Esophagus muscularis mucosa (tissue), 4 donors: Measurements from ENCODE around the gene LRATD1. TPM values are rescaled to one million over a fixed set of nuclear protein-coding genes. Genes with fewer than 3 reads are reported as not detected.

Source experiments
- DNase-seq: peaks from one replicate; pipeline ENCODE4 v3.0.0-alpha.2; 2017; ENCODE audit errors: extremely low spot score
- H3K27ac ChIP-seq, 4 donors: fragments of 200-600 bp; sonication (generic); replicated peaks in 1 of 4; 1 replicate in 3 of 4; 2 replicates in 1 of 4; pipeline ENCODE4 v1.5.1; 2016 to 2019; ENCODE audit warnings: mild to moderate bottlenecking in 1 of 4
- H3K27me3 ChIP-seq, 4 donors: fragments of 200-600 bp; sonication (generic); one replicate each; pipeline versions ENCODE4 v1.5.1 to v1.6.0; 2016 to 2019
- H3K36me3 ChIP-seq, 4 donors: fragments of 200-600 bp; sonication (generic); one replicate each; pipeline ENCODE4 v1.5.1; 2016 to 2019
- H3K4me1 ChIP-seq, 4 donors: fragments of 200-600 bp; sonication (generic); one replicate each; pipeline ENCODE4 v1.5.1; 2016 to 2019
- H3K4me3 ChIP-seq, 4 donors: fragments of 200-600 bp; sonication (generic); 1 replicate in 2 of 4; 2 replicates in 2 of 4; pipeline ENCODE4 v1.5.1; 2016 to 2019; ENCODE audit warnings: mild to moderate bottlenecking in 4 of 4, moderate library complexity in 1 of 4
- H3K9me3 ChIP-seq, 4 donors: fragments of 200-600 bp; sonication (generic); 1 replicate in 3 of 4; 2 replicates in 1 of 4; pipeline ENCODE4 v1.5.1; 2016 to 2019
- EP300 ChIP-seq: sonication (generic); formaldehyde crosslinking; IDR thresholded peaks from one replicate; pipeline ENCODE4 v1.6.1; 2017; ENCODE audit warnings: antibody characterized with exemption
- POLR2A ChIP-seq: fragments of 450-650 bp; IDR thresholded peaks from one replicate; pipeline ENCODE4 v1.6.1; 2017; ENCODE audit warnings: antibody characterized with exemption, moderate library complexity, mild to moderate bottlenecking, low read depth
- POLR2AphosphoS5 ChIP-seq, 2 donors: sonication (generic); formaldehyde crosslinking; IDR thresholded peaks; one replicate each; pipeline ENCODE4 v1.6.1; 2017; ENCODE audit warnings: antibody characterized with exemption in 2 of 2
- WGBS: methylation state at CpG from one replicate; pipeline ENCODE4 v1.1.5; 2018; 5-methylcytosine and 5-hydroxymethylcytosine counted together
- intact Hi-C: fragments of 100-400 bp; cut with DNase I; formaldehyde crosslinking; loops from one replicate; pipeline ENCODE4 v1.15.1; 2023
- total RNA-seq, 4 donors: library from RNA; depleted of rRNA; stranded (reverse); fragments of >200 nt; gene quantifications; one replicate each; pipeline versions ENCODE4 v1.1.0 to v1.2.1, GENCODE V29; 2016
- TF ChIP-seq, protein P1 (sequence below), 3 experiments: fragments of 200-600 bp in 2 of 3; fragments of 450-650 bp in 1 of 3; sonication (generic) in 2 of 3; IDR thresholded peaks; one replicate each; pipeline ENCODE4 v1.5.1; 2017 to 2019; ENCODE audit warnings: antibody characterized with exemption in 3 of 3, mild to moderate bottlenecking in 2 of 3, moderate library complexity in 1 of 3

LRATD1 gene, protein sequence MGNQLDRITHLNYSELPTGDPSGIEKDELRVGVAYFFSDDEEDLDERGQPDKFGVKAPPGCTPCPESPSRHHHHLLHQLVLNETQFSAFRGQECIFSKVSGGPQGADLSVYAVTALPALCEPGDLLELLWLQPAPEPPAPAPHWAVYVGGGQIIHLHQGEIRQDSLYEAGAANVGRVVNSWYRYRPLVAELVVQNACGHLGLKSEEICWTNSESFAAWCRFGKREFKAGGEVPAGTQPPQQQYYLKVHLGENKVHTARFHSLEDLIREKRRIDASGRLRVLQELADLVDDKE
- 10 to 100 TPM in 3 of 4 donors, 1 to 10 TPM in 1; 5.6 to 12.5 (median 10.7) TPM for total RNA-seq

DNA sequence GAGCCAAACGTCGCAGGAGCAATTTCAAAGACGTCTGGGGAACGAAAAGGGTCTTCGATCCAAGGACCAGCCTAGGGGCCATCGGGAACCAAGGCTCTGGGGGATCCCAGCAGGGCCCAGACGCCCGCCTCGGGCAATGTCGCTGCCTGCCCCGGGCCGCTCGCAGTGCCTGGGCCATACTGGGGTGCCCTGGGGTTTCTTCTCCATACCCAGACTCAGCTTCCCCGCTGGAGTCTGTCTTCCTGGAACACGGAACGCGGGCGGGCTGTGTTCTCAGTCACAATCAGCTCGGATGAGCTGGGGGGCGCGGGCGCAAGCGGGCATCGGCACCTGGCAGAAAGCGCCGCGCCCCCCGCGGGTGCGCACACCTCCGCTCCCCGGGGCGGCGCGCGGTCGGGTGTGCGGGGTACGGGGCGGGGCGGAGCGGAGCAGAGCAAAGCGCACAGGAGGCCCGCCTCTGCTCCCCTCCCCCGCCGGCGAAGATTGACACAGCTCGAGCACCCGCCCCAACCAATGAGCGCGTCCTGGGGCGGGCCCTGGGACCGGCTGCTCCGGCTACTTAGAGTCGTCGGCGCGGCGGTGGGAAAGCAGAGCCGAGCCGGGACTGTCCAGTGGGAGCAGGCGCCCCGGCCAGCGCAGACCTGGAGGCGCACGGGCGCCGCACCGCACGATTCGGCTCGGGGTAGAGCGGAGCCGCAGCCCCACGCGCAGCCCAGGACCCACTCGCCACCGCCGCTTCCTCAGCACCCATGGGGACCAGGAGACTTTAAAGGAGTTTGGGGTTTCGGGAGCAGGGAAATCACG is at the start of gene LRATD1:
Gene LRATD1, plus strand, starts transcription at position 585 of the 804 bp plus-strand sequence. CDS start 1,263 bp downstream, outside the sequence.
- DNase-seq = no peak
- Histone ChIP-seq H3K9me3 (no peaks in the 10 kb centered on the region), H3K4me3 (peak within 1 kb of the TSS; percentile 60 to 69 (median 62)), H3K27ac (peak within 1 kb of the TSS; percentile 72 to 92 (median 84)), H3K4me1 (peaks cover 23 to 54% (median 43%) of the 10 kb centered on the region in 4 donors), H3K36me3 (no peaks in the 10 kb centered on the region), H3K27me3 (peaks cover 0 to 35% (median 0%) of the 10 kb centered on the region in 4 donors)
- WGBS = 5% methylated on average over 8 of the region's 81 CpGs
- intact Hi-C loops = loop anchor here (5.0 to 10.0 kb wide), 2 partner anchors 205 to 412 kb away; no protein-coding TSS in a partner anchor
- TF ChIP-seq, protein P1, sequence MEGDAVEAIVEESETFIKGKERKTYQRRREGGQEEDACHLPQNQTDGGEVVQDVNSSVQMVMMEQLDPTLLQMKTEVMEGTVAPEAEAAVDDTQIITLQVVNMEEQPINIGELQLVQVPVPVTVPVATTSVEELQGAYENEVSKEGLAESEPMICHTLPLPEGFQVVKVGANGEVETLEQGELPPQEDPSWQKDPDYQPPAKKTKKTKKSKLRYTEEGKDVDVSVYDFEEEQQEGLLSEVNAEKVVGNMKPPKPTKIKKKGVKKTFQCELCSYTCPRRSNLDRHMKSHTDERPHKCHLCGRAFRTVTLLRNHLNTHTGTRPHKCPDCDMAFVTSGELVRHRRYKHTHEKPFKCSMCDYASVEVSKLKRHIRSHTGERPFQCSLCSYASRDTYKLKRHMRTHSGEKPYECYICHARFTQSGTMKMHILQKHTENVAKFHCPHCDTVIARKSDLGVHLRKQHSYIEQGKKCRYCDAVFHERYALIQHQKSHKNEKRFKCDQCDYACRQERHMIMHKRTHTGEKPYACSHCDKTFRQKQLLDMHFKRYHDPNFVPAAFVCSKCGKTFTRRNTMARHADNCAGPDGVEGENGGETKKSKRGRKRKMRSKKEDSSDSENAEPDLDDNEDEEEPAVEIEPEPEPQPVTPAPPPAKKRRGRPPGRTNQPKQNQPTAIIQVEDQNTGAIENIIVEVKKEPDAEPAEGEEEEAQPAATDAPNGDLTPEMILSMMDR (IDR thresholded peaks at IDR 0.05) = no peak
- TF ChIP-seq POLR2A (peak; percentile 28), POLR2AphosphoS5 (IDR thresholded peaks at IDR 0.05) (peak; percentile 90 to 93), EP300 (no peak)

DNA sequence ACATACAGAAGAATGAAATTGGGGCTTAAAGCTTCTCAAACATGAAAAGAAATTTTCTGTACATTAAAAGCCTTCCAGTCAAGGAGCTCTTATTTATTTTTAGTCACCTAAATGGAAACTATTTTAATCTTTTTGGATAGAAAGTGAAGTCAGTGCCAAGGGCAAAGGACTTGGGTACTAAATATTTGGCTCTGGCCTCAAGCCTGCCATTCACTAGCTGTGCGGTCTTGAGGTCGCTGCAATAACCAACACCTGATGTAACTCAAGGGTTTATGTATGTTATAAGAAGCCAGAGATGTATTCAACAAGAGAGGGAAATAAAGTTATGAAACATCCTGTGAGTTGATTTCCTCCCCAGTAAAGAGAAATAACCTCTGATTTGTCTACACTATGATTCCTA is 49.5 kb upstream of the LRATD1 start:
- TF ChIP-seq POLR2AphosphoS5 (IDR thresholded peaks at IDR 0.05) = no peak
- TF ChIP-seq, protein P1 (IDR thresholded peaks at IDR 0.05) = no peak
- TF ChIP-seq EP300 = no peak
- TF ChIP-seq POLR2A = no peak
- intact Hi-C loops = no loop called here
- Histone ChIP-seq H3K4me3 (no peak overlapping the region), H3K27ac (no peak overlapping the region), H3K27me3 (no peaks in the 10 kb centered on the region), H3K9me3 (no peaks in the 10 kb centered on the region), H3K36me3 (no peaks in the 10 kb centered on the region), H3K4me1 (no peaks in the 10 kb centered on the region)
- 69% methylated on average over 2 of the region's 2 CpGs for WGBS
- no peak for DNase-seq

DNA sequence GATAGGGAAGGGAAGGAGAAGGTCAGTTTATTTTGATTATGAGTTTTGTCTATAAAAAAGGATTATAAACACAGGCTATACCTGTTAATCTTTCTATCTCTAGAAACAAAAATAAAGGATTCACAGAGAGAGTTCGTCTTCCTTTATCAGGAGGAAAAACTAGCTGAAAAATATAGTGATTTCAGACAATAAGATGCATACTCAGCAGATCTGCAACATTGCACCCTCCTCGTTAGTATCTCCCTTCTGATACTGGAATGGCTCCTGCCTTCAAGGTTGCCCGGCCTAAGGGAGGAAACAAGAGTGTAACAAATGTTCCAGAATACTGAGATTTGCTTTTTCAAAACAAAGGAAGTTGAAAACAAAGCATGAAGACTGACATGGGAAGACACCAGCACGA is 48.7 kb upstream of the LRATD1 start:
- TF ChIP-seq, protein P1 (IDR thresholded peaks at IDR 0.05) = no peak
- no peak for TF ChIP-seq EP300
- TF ChIP-seq POLR2A = no peak
- intact Hi-C loops = no loop called here
- WGBS = 61% methylated on average over 4 of the region's 4 CpGs

DNA sequence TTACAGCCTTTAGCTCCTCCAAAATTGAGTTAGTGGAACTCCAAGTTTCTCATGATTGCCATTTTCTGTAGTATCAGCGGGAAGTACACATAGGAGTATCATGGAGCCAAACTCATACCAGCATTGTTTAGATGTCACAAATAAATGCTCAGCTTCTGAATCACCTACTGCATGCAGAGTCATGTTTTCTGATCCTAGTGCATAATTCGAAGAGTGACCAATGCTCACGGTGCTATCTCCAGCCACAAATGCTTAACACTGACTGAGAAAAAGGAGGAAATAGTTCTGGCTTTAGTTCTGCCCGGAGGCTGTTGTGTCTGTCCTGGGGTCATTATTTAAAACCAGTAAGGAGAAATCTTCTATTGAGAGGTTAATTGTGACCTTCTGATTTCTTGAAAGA is 45.4 kb upstream of the LRATD1 start:
- WGBS = 92% methylated on average over 4 of the region's 4 CpGs
- no peak for TF ChIP-seq POLR2A
- no peak for TF ChIP-seq POLR2AphosphoS5 (IDR thresholded peaks at IDR 0.05)
- TF ChIP-seq, protein P1 (IDR thresholded peaks at IDR 0.05) = no peak
- no peak for TF ChIP-seq EP300
- DNase-seq = no peak
- H3K4me1 ChIP-seq = no peaks in the 10 kb centered on the region
- H3K9me3 ChIP-seq = no peaks in the 10 kb centered on the region
- no peaks in the 10 kb centered on the region for H3K27me3 ChIP-seq
- intact Hi-C loops = no loop called here
- H3K36me3 ChIP-seq = no peaks in the 10 kb centered on the region
- H3K4me3 ChIP-seq = no peak overlapping the region
- H3K27ac ChIP-seq = no peak overlapping the region

More for the DNA sequence above, 48.7 kb upstream of the LRATD1 start:
- Histone ChIP-seq H3K4me3 (no peak overlapping the region), H3K4me1 (no peaks in the 10 kb centered on the region), H3K36me3 (no peaks in the 10 kb centered on the region), H3K27ac (no peak overlapping the region), H3K27me3 (no peaks in the 10 kb centered on the region), H3K9me3 (no peaks in the 10 kb centered on the region)
- DNase-seq = no peak
